Natural killer cell (primary cell): ENCODE data around the gene AP1B1. TPM values are rescaled to one million over a fixed set of nuclear protein-coding genes. Genes with fewer than 3 reads are reported as not detected.

Experiments used
- ATAC-seq, 3 donors: fragments of 150-1000 bp in 2 of 3; fragments of 200-7000 bp in 1 of 3; cut with Tn5 transposase; 1 replicate in 1 of 3; 2 replicates in 2 of 3; pipeline ENCODE4 v1.10.0; 2021; ENCODE audit warnings: mild to moderate bottlenecking in 2 of 3, moderate library complexity in 2 of 3
- DNase-seq, 2 donors: peaks; one replicate each; pipeline versions ENCODE4 v3.0.0 to v3.0.0-alpha.2; 2013 to 2021; ENCODE audit warnings: mixed read lengths in 1 of 2
- H3K27ac ChIP-seq: one replicate; pipeline ENCODE4 v1.5.1; 2013; ENCODE audit warnings: mild to moderate bottlenecking, low read length
- H3K27me3 ChIP-seq: one replicate; pipeline ENCODE4 v1.6.1; 2013; ENCODE audit warnings: low read length; ENCODE audit not compliant: control insufficient read depth, insufficient read depth
- H3K36me3 ChIP-seq: one replicate; pipeline ENCODE4 v1.6.1; 2013; ENCODE audit warnings: low read length; ENCODE audit not compliant: control insufficient read depth, insufficient read depth
- H3K4me1 ChIP-seq: one replicate; pipeline ENCODE4 v1.6.1; 2013; ENCODE audit warnings: low read length; ENCODE audit not compliant: control insufficient read depth, insufficient read depth
- H3K4me3 ChIP-seq: one replicate; pipeline ENCODE4 v1.5.1; 2013; ENCODE audit warnings: low read length
- H3K9me3 ChIP-seq: one replicate; pipeline ENCODE4 v1.6.1; 2013; ENCODE audit warnings: low read length; ENCODE audit not compliant: control insufficient read depth, insufficient read depth
- H3K27ac Mint-ChIP-seq, 2 donors: one replicate each; pipeline ENCODE4 v1.8.0; 2022; ENCODE audit warnings: mild to moderate bottlenecking in 2 of 2, mixed read lengths in 2 of 2, moderate library complexity in 1 of 2
- H3K27me3 Mint-ChIP-seq, 2 donors: one replicate each; pipeline ENCODE4 v1.8.0; 2022; ENCODE audit warnings: low read depth in 2 of 2, mixed read lengths in 2 of 2
- H3K36me3 Mint-ChIP-seq: one replicate; pipeline ENCODE4 v1.8.0; 2022; ENCODE audit warnings: mixed read lengths
- H3K4me1 Mint-ChIP-seq, 2 donors: one replicate each; pipeline ENCODE4 v1.8.0; 2022; ENCODE audit warnings: mixed read lengths in 2 of 2
- H3K4me3 Mint-ChIP-seq: one replicate; pipeline ENCODE4 v1.8.0; 2022; ENCODE audit warnings: mild to moderate bottlenecking, moderate library complexity, mixed read lengths
- H3K9me3 Mint-ChIP-seq, 2 donors: one replicate each; pipeline ENCODE4 v1.8.0; 2022; ENCODE audit warnings: mixed read lengths in 2 of 2
- WGBS: methylation state at CpG from one replicate; pipeline ENCODE4 v1.1.7; 2013; ENCODE audit warnings: missing lambda C conversion rate; ENCODE audit not compliant: insufficient coverage; 5-methylcytosine and 5-hydroxymethylcytosine counted together
- intact Hi-C: fragments of 100-400 bp; cut with micrococcal nuclease; formaldehyde crosslinking; loops from one replicate; pipeline ENCODE4 v1.14.2; 2022
- total RNA-seq, 4 donors: library from RNA; stranded (reverse); fragments of 120-200 nt in 1 of 4; gene quantifications; one replicate each; pipeline versions ENCODE4 v1.2.3 to v1.2.4, GENCODE V29; 2013 to 2022
- TF ChIP-seq, protein P1 (sequence below): fragments of 200-600 bp; IDR thresholded peaks from one replicate; pipeline ENCODE4 v1.8.0; 2022; ENCODE audit warnings: antibody characterized with exemption

AP1B1 gene
- total RNA-seq, 3 donors from 2014 or later (not counting 1 experiment from before 2014, with no cell fraction given): 54.0 to 56.1 (median 54.3) TPM

DNA sequence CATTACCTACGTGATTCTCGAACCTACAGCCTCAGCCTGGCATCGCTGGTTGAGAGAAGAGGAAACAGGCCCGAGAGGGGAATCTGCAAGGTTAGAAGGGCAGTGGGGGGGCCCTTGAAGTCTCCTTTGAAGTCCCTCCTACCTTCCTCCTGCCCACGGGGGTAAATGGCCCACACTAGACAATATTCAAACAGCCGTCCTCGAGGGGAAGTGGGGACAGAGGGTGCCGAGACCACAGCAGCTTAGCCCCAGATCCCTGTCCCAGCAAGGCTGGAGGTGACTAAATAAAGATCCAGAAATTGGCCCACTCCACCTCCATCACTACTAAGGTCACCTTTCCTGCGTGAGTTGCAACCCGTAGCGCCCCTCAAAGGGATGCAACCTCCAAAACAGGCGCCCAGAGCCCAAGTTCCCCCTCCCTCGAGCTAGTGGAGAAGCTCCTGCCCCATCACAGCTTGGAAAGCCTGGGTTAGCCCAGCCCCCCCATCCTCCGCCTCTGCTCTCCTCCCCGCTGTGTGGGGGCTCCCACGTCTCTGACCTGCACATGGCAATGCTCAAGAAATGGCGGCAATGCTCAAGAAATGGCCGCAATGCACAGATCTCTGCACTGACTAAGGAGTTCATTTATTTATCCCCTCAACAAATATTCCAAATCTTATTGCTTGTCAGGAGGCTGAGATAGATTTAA, 72.1 kb downstream of the AP1B1 start:
- H3K4me1 Mint-ChIP-seq: peaks cover 9 to 18% of the 10 kb centered on the region in 2 donors
- no peaks in the 10 kb centered on the region for H3K36me3 Mint-ChIP-seq
- Histone ChIP-seq H3K4me3 (no peak overlapping the region), H3K4me1 (peaks cover 15% of the 10 kb centered on the region), H3K27ac (no peak overlapping the region), H3K36me3 (no peaks in the 10 kb centered on the region), H3K27me3 (peaks cover 26% of the 10 kb centered on the region), H3K9me3 (no peaks in the 10 kb centered on the region)
- WGBS: 56% methylated on average over 18 of the region's 18 CpGs
- no peaks in the 10 kb centered on the region for H3K9me3 Mint-ChIP-seq
- TF ChIP-seq, protein P1, sequence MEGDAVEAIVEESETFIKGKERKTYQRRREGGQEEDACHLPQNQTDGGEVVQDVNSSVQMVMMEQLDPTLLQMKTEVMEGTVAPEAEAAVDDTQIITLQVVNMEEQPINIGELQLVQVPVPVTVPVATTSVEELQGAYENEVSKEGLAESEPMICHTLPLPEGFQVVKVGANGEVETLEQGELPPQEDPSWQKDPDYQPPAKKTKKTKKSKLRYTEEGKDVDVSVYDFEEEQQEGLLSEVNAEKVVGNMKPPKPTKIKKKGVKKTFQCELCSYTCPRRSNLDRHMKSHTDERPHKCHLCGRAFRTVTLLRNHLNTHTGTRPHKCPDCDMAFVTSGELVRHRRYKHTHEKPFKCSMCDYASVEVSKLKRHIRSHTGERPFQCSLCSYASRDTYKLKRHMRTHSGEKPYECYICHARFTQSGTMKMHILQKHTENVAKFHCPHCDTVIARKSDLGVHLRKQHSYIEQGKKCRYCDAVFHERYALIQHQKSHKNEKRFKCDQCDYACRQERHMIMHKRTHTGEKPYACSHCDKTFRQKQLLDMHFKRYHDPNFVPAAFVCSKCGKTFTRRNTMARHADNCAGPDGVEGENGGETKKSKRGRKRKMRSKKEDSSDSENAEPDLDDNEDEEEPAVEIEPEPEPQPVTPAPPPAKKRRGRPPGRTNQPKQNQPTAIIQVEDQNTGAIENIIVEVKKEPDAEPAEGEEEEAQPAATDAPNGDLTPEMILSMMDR: no peak
- intact Hi-C loops: no loop called here
- H3K4me3 Mint-ChIP-seq: no peak overlapping the region
- peaks cover 36 to 37% of the 10 kb centered on the region in 2 donors for H3K27me3 Mint-ChIP-seq
- DNase-seq (no peak), ATAC-seq (no peak)
- no peak overlapping the region for H3K27ac Mint-ChIP-seq

DNA sequence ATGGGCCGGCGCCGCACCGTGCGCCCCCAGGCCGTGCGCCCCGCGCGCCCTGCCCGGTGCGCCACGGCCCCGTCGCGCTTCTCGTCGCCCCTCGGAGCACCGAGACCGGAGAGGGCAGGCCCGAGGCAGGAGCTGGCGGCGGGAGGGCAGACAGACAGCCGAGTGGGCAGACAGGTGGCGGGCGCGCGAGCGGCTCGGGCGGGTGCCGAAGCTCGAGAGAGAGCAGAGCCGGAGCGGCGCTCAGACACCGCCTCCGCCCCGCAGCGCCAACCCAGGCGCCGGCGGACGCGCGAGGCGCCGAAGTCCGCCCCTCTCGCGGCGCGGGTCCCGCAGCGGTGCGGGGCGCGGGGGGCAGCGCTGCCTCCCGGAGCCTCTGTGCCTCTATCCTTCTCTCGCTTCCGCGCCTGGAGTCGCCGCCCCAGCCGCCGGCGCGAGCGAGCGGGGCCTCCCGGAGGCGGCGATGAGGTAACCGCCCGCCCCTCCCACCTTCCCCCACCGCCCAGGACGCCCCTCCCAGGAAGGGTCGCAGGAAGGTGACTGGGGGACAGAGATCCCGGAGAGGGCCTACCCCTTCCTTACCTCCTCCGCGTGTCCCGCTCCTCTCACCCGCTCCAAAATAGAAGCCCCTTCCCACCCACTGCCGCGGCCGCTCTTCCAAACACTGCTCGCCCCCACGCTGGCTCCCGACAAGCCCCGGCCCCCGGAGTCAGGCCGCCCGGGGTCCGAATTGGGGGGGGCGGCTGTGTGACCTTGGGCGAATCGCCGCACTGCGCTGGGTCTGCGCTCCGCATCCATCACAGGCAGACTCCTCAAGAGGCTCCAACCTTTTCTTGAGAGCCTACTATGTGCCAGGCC, 72.9 kb downstream of the AP1B1 start, which contains the start of gene RASL10A:
Gene RASL10A, minus strand, starts transcription at position 412 of the 855 bp plus-strand sequence. CDS start 451 bp downstream, outside the sequence.
- no peak within 1 kb of the TSS for H3K4me3 ChIP-seq
- no peak within 1 kb of the TSS for H3K27ac ChIP-seq
- DNase-seq (no peak), ATAC-seq (peak in 1 of 3 donors; percentile 6)
- intact Hi-C loops: no loop called here
- H3K27me3 Mint-ChIP-seq: peaks cover 36 to 40% of the 10 kb centered on the region in 2 donors
- no peaks in the 10 kb centered on the region for H3K9me3 ChIP-seq
- WGBS: 5% methylated on average over 102 of the region's 103 CpGs
- H3K4me3 Mint-ChIP-seq: no peak within 1 kb of the TSS
- no peaks in the 10 kb centered on the region for H3K36me3 ChIP-seq
- peaks cover 26% of the 10 kb centered on the region for H3K27me3 ChIP-seq
- H3K4me1 ChIP-seq: peaks cover 23% of the 10 kb centered on the region
- no peak within 1 kb of the TSS for H3K27ac Mint-ChIP-seq
- H3K36me3 Mint-ChIP-seq: no peaks in the 10 kb centered on the region
- peaks cover 9 to 18% of the 10 kb centered on the region in 2 donors for H3K4me1 Mint-ChIP-seq
- H3K9me3 Mint-ChIP-seq: no peaks in the 10 kb centered on the region
- TF ChIP-seq, protein P1: no peak

DNA sequence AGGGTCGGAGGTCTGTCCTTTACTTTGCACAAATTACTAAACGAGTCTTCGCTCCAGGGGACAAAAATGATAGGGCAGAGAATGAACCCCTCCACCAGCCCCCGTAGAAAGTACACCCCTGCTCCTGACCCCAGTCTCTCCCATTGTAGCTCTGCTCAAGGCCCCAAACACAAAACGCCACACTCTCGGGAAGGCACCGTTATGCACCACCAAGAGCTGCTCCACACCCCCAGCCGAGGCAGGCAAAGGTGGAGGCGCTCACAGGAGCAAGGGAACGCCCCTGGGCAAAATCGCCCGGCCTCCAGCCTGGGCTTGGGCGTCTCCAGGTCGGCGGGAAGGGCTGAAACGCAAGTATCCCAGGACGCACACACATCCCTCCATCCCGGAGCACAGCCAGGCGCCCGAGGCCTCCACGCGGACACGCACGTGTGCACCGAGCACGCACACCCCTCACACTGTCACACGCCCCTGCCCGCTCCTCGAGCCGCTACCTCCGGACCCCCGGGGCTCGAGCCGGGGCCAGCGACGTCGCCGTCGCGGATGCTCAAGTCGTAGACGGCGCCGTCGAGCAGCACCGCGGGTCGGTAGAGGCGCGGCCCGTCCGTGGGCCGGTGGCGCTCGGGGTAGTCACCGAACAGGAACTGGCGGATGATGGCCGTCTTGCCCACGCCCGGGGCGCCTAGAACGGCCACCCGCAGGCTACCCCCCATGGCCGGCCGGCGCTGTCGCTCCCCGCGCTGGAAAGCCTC, 73.7 kb downstream of the AP1B1 start:
- Histone ChIP-seq H3K36me3 (no peaks in the 10 kb centered on the region), H3K4me3 (no peak overlapping the region), H3K27me3 (peaks cover 26% of the 10 kb centered on the region), H3K27ac (no peak overlapping the region), H3K4me1 (peaks cover 25% of the 10 kb centered on the region), H3K9me3 (no peaks in the 10 kb centered on the region)
- TF ChIP-seq, protein P1: no peak
- H3K27me3 Mint-ChIP-seq: peaks cover 36 to 40% of the 10 kb centered on the region in 2 donors
- intact Hi-C loops: no loop called here
- H3K4me3 Mint-ChIP-seq: no peak overlapping the region
- H3K4me1 Mint-ChIP-seq: peaks cover 9 to 18% of the 10 kb centered on the region in 2 donors
- H3K27ac Mint-ChIP-seq: no peak overlapping the region
- H3K36me3 Mint-ChIP-seq: no peaks in the 10 kb centered on the region
- 3% methylated on average over 69 of the region's 69 CpGs for WGBS
- no peaks in the 10 kb centered on the region for H3K9me3 Mint-ChIP-seq
- DNase-seq (no peak), ATAC-seq (no peak)
